T-cell (primary cell): ENCODE results near the gene FNDC10. TPM values are rescaled to one million over a fixed set of nuclear protein-coding genes. Genes with fewer than 3 reads are reported as not detected.
"Not testable (repeated sequence)": the region's sequence is repeated elsewhere in the genome, so short reads cannot be mapped to it uniquely, and the experiment has no call there.

Source experiments
- ATAC-seq, 4 experiments: fragments of 200-7000 bp in 3 of 4; fragments of 150-1000 bp in 1 of 4; cut with Tn5 transposase; replicated peaks in 1 of 4; 1 replicate in 3 of 4; 2 replicates in 1 of 4; pipeline ENCODE4 v1.10.0; 2021; ENCODE audit warnings: moderate library complexity in 3 of 4, mild to moderate bottlenecking in 2 of 4, moderate number of reproducible peaks in 1 of 4
- CTCF ChIA-PET, 2 donors: fragments of 300-600 bp; sonication (Branson Sonifier 250); formaldehyde crosslinking; loops; one replicate each; lab custom pipeline; 2022; ENCODE audit warnings: antibody characterized with exemption in 2 of 2; lab: Charles Lee
- POLR2A ChIA-PET, 2 donors: fragments of 300-600 bp; sonication (Branson Sonifier 250); formaldehyde crosslinking; loops; one replicate each; lab custom pipeline; 2022; ENCODE audit warnings: antibody characterized with exemption in 2 of 2; lab: Charles Lee
- DNase-seq, 35 experiments: peaks; one replicate each; pipeline versions ENCODE4 v3.0.0 to v3.0.0-alpha.2; 2013 to 2023
- H3K27ac ChIP-seq: one replicate; pipeline ENCODE4 v1.5.1; 2013; ENCODE audit warnings: low read length
- H3K27me3 ChIP-seq, 2 experiments: replicated peaks in 1 of 2; 1 replicate in 1 of 2; 2 replicates in 1 of 2; pipeline versions ENCODE4 v1.6.1 to v1.7.0; 2013; ENCODE audit warnings: low read length in 1 of 2, mixed read lengths in 1 of 2; ENCODE audit not compliant: control insufficient read depth in 2 of 2, insufficient read depth in 2 of 2; ENCODE audit errors: extremely low read depth in 1 of 2
- H3K36me3 ChIP-seq, 2 donors: 1 replicate in 1 of 2; 2 replicates in 1 of 2; pipeline versions ENCODE4 v1.6.1 to v1.7.0; 2013; ENCODE audit warnings: low read length in 1 of 2; ENCODE audit not compliant: control insufficient read depth in 2 of 2, insufficient read depth in 1 of 2; ENCODE audit errors: extremely low read depth in 1 of 2
- H3K4me1 ChIP-seq, 2 experiments: 1 replicate in 1 of 2; 2 replicates in 1 of 2; pipeline versions ENCODE4 v1.6.1 to v1.7.0; 2013; ENCODE audit warnings: low read length in 2 of 2, mixed read lengths in 1 of 2; ENCODE audit not compliant: insufficient read depth in 2 of 2, control insufficient read depth in 1 of 2; ENCODE audit errors: extremely low read depth in 1 of 2
- H3K4me3 ChIP-seq, 2 donors: 1 replicate in 1 of 2; 2 replicates in 1 of 2; pipeline versions ENCODE4 v1.5.1 to v1.7.0; 2013; ENCODE audit warnings: mild to moderate bottlenecking in 2 of 2, low read length in 1 of 2, moderate library complexity in 1 of 2; ENCODE audit not compliant: control insufficient read depth in 1 of 2; ENCODE audit errors: extremely low read depth in 1 of 2
- H3K9me3 ChIP-seq: 2 replicates; pipeline ENCODE4 v1.7.0; 2013
- H3K27ac Mint-ChIP-seq, 2 donors: one replicate each; pipeline ENCODE4 v1.8.0; 2020 to 2021; ENCODE audit warnings: mild to moderate bottlenecking in 2 of 2, mixed read lengths in 2 of 2
- H3K27me3 Mint-ChIP-seq, 2 donors: one replicate each; pipeline ENCODE4 v1.8.0; 2021 to 2022; ENCODE audit warnings: mixed read lengths in 2 of 2
- H3K36me3 Mint-ChIP-seq: one replicate; pipeline ENCODE4 v1.8.0; 2021; ENCODE audit warnings: mixed read lengths
- H3K4me1 Mint-ChIP-seq, 3 donors: one replicate each; pipeline ENCODE4 v1.8.0; 2020 to 2022; ENCODE audit warnings: mixed read lengths in 3 of 3, mild to moderate bottlenecking in 1 of 3
- H3K4me3 Mint-ChIP-seq, 3 donors: one replicate each; pipeline ENCODE4 v1.8.0; 2020 to 2022; ENCODE audit warnings: mild to moderate bottlenecking in 3 of 3, mixed read lengths in 3 of 3, moderate library complexity in 3 of 3
- H3K9me3 Mint-ChIP-seq, 3 donors: one replicate each; pipeline ENCODE4 v1.8.0; 2020 to 2022; ENCODE audit warnings: mixed read lengths in 3 of 3
- WGBS: methylation state at CpG from one replicate; pipeline ENCODE4 v1.1.5; 2013; ENCODE audit warnings: missing lambda C conversion rate; ENCODE audit not compliant: insufficient coverage; 5-methylcytosine and 5-hydroxymethylcytosine counted together
- total RNA-seq, 35 experiments: library from RNA in 6 of 35; stranded (reverse) in 6 of 35; fragments of 120-200 nt in 1 of 35; gene quantifications; one replicate each; pipeline versions ENCODE4 v1.2.1 to v1.2.4 and lab custom pipeline; 2013 to 2026

Gene FNDC10
- total RNA-seq, 5 donors from 2014 or later (not counting 1 experiment from before 2014, with no cell fraction given): 2.1 to 6.3 (median 5.9) TPM

DNA sequence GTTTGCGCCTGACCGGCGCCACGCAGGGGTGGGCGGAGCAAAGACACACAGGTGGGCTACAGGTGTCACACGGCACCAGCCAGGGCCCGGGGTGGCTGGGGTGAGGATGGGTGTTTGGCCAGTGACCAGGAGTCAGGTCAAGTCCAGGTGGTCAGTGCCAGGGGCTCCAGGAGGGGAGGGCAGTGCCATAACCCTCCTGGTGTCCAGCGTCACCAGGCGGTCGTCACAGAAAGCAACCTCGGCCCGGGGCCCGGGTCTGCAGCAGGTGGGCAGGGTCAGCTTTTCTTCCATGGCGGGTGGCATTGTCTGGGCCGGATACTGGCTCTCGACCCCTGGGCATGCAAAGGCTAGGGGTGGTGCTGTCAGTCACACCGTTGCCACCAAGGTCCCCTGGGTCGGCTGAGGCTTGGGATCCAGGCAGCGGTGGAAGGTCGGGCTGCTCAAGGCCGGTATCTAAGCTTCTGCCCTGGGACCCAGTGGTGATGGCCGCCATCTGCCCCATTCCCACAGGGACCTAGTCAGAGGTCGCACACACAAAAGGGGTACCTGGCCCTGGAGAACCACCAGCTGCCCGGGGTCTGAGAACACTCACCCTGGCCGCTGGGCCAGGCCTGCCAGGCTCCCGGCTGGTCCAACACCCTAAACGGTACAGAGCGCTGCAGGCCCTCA lies 1.8 kb downstream of the FNDC10 start:
- no peak for ATAC-seq
- POLR2A ChIA-PET: interaction anchor here in 1 of 2 donors (0.8 kb wide), 1 partner anchor 16 kb away, joined by 3 read pairs; no protein-coding TSS in a partner anchor

DNA sequence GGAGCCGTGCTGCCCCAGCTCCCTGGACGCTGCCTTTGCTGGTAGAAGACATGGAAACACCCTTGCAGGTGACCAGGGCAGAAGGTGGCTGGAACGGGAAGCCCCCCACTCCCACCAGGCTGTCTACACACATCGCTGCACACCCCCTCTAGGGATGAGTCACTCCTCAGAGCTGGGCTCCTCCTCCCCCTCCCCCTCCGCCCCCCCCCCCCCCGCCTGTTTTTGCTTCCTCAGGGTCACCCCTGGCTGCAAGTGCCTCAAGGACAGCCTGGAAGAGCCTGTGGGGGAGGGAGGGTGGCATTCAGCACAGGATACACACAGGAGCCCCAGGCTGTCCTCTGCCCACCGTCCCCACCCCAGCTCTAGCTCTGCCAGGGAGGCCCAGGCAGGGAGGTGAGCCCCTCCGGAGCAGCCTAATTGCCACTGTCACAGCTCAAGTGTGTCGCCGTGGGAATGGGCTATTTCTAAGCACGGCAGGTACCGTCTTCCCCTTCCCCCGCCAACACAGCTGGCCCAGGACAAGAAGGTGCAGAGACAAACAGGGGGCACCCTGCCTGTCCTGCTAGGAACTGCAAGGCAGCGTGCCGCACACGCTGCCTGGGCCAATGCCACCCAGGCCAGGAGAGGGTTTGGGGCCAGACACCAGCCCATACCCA lies 2.5 kb downstream of the FNDC10 start:
- Histone ChIP-seq H3K36me3 (no peaks in the 10 kb centered on the region), H3K27ac (no peak overlapping the region), H3K9me3 (no peaks in the 10 kb centered on the region), H3K27me3 (peaks cover 0 to 31% of the 10 kb centered on the region in 2 experiments), H3K4me1 (peaks cover 6 to 22% of the 10 kb centered on the region in 2 experiments), H3K4me3 (no peak overlapping the region)
- DNase-seq: peak in 2 of 35 experiments; percentile 13 to 42
- H3K27ac Mint-ChIP-seq: no peak overlapping the region
- H3K9me3 Mint-ChIP-seq: no peaks in the 10 kb centered on the region
- ChIA-PET CTCF (no interaction called here), POLR2A (interaction anchor here (0.7 to 0.8 kb wide), 2 partner anchors 17 to 392 kb away, joined by 3 read pairs; no protein-coding TSS in a partner anchor)
- peak overlapping the region in 2 of 3 donors; percentile 37 to 83 for H3K4me3 Mint-ChIP-seq
- no peak for ATAC-seq
- peaks cover 0 to 6% of the 10 kb centered on the region in 2 donors for H3K27me3 Mint-ChIP-seq
- whole genome bisulfite sequencing: 52% methylated on average over 8 of the region's 16 CpGs
- no peaks in the 10 kb centered on the region for H3K36me3 Mint-ChIP-seq
- H3K4me1 Mint-ChIP-seq: peaks cover 7 to 12% (median 10%) of the 10 kb centered on the region in 3 donors

More for the DNA sequence above, 1.8 kb downstream of the FNDC10 start:
- Mint-ChIP-seq H3K27ac (no peak overlapping the region), H3K36me3 (no peaks in the 10 kb centered on the region), H3K4me1 (peaks cover 7 to 12% (median 11%) of the 10 kb centered on the region in 3 donors), H3K27me3 (peaks cover 0 to 6% of the 10 kb centered on the region in 2 donors), H3K4me3 (peak overlapping the region; percentile 72 to 83 (median 80)), H3K9me3 (no peaks in the 10 kb centered on the region)
- Histone ChIP-seq H3K27me3 (peaks cover 0 to 31% of the 10 kb centered on the region in 2 experiments), H3K27ac (no peak overlapping the region), H3K4me3 (no peak overlapping the region), H3K9me3 (no peaks in the 10 kb centered on the region), H3K36me3 (no peaks in the 10 kb centered on the region), H3K4me1 (peaks cover 6 to 22% of the 10 kb centered on the region in 2 experiments)
- CTCF ChIA-PET: no interaction called here
- WGBS: 95% methylated on average over 26 of the region's 28 CpGs
- DNase-seq: no peak

GRCh38 chr1:1596493-1597274 lies 3.3 kb downstream of the FNDC10 start:
- H3K4me3 ChIP-seq: no peak overlapping the region
- Mint-ChIP-seq H3K27ac (no peak overlapping the region), H3K4me1 (peaks cover 7 to 12% (median 10%) of the 10 kb centered on the region in 3 donors), H3K27me3 (peaks cover 0 to 6% of the 10 kb centered on the region in 2 donors), H3K9me3 (no peaks in the 10 kb centered on the region), H3K36me3 (no peaks in the 10 kb centered on the region), H3K4me3 (no peak overlapping the region)
- ATAC-seq (no peak), DNase-seq (no peak)
- H3K36me3 ChIP-seq: no peaks in the 10 kb centered on the region
- ChIA-PET CTCF (no interaction called here), POLR2A (interaction anchor here in 1 of 2 donors (0.7 kb wide), 1 partner anchor 391 kb away, joined by 3 read pairs; no protein-coding TSS in a partner anchor)
- H3K4me1 ChIP-seq: peaks cover 6 to 22% of the 10 kb centered on the region in 2 experiments
- 53% methylated on average over 12 of the region's 12 CpGs for WGBS
- no peaks in the 10 kb centered on the region for H3K9me3 ChIP-seq
- H3K27me3 ChIP-seq: peaks cover 0 to 29% of the 10 kb centered on the region in 2 experiments
- H3K27ac ChIP-seq: no peak overlapping the region

- H3K27ac Mint-ChIP-seq, ATAC-seq, H3K9me3 ChIP-seq, H3K27ac ChIP-seq, H3K4me3 Mint-ChIP-seq, H3K36me3 Mint-ChIP-seq, CTCF ChIA-PET, H3K27me3 Mint-ChIP-seq, POLR2A ChIA-PET, DNase-seq, H3K36me3 ChIP-seq, H3K4me3 ChIP-seq, H3K9me3 Mint-ChIP-seq: not testable (repeated sequence)
- H3K4me1 Mint-ChIP-seq: peaks cover 7 to 10% (median 8%) of the 10 kb centered on the region in 3 donors
- 71% methylated on average over 2 of the region's 2 CpGs for WGBS
- Histone ChIP-seq H3K4me1 (peaks cover 2 to 16% of the 10 kb centered on the region in 2 experiments), H3K27me3 (peaks cover 0 to 18% of the 10 kb centered on the region in 2 experiments)
Observed at GRCh38 chr1:1595341-1595740, 4.6 kb downstream of the FNDC10 start.

DNA sequence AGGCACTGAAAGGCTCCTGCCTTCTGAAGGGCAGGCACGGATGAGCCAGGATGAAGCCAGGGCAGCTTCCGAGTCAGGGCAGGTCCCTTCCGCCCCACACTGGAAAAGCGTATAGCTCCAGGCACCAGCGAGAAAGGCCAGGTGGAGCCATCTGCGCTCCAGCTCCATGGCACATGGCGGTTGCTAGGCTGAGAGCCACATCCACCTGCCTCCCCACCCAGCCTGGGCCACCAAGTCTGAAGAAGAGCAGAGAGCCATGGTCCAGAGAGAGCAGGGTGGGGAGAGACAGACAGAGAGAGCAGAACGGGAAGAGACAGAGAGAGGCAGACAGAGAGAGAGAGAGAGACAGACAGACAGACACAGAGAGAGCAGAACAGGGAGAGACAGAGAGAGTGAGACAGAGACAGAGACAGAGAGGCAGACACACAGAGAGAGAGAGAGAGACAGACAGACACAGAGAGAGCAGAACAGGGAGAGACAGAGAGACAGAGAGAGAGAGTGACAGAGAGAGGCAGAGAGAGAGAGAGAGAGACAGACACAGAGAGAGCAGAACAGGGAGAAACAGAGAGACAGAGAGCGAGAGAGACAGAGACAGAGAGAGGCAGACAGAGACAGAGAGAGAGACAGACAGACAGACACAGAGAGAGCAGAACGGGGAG lies 5.2 kb downstream of the FNDC10 start:
- Histone ChIP-seq H3K27ac (no peak overlapping the region), H3K9me3 (no peaks in the 10 kb centered on the region), H3K4me3 (no peak overlapping the region), H3K4me1 (peaks cover 0 to 14% of the 10 kb centered on the region in 2 experiments), H3K27me3 (peaks cover 0 to 22% of the 10 kb centered on the region in 2 experiments), H3K36me3 (no peaks in the 10 kb centered on the region)
- Mint-ChIP-seq H3K36me3 (no peaks in the 10 kb centered on the region), H3K4me3 (no peak overlapping the region), H3K27me3 (peaks cover 0 to 6% of the 10 kb centered on the region in 2 donors), H3K9me3 (no peaks in the 10 kb centered on the region), H3K4me1 (peaks cover 7 to 10% (median 8%) of the 10 kb centered on the region in 3 donors), H3K27ac (no peak overlapping the region)
- no peak for ATAC-seq
- WGBS: 73% methylated on average over 7 of the region's 10 CpGs
- ChIA-PET POLR2A (no interaction called here), CTCF (interaction anchor here in 1 of 2 donors (0.7 kb wide), 1 partner anchor 187 kb away, joined by 3 read pairs; no protein-coding TSS in a partner anchor)
- DNase-seq: no peak
